ENCODE data around the gene ITCH. TPM values are rescaled to one million over a fixed set of nuclear protein-coding genes. Genes with fewer than 3 reads are reported as not detected.

ITCH gene
- total RNA-seq, 2 experiments from 2014 or later: 44.2 to 47.0 TPM

DNA sequence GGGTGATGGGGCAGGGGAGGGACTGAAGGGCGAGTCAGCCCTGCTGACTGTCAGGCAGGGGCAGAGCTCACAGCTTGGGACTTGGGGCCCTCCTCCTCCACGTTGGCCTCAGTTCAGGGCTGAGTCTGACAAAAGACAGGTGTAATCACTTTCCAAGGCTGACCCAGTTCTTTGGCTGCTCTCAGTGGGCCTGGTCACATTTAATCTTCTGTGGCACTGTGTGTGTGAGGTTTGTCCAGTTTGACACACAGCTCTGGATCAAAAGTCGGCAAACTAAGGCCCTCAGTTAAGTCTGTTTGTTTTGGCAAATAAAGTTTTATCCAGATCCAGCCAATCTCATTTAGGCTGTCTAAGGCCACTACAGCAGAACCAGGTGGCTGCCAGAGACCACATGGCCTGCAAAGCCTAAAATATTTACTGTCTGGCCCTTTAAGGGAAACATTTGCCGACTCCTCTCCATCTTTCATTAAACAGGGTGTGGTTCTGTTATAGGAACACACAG is 190.3 kb downstream of the ITCH start:
- Mint-ChIP-seq H3K4me1 (ENCODE audit: low read depth) (peaks cover 13% of the 10 kb centered on the region), H3K27me3 (no peaks in the 10 kb centered on the region), H3K4me3 (no peak overlapping the region), H3K9me3 (no peaks in the 10 kb centered on the region), H3K27ac (no peak overlapping the region), H3K36me3 (ENCODE audit: low read depth) (no peaks in the 10 kb centered on the region)
- ATAC-seq (ENCODE audit: poor library complexity) (no peak), DNase-seq (no peak)
- no peaks in the 10 kb centered on the region for H3K9me3 ChIP-seq (ENCODE audit: control insufficient read depth in 1 of 2, insufficient read depth in 1 of 2, low read length in 2 of 2)
- ChIA-PET CTCF (no interaction called here), POLR2A (no interaction called here)
- no peaks in the 10 kb centered on the region for H3K27me3 ChIP-seq (ENCODE audit: control insufficient read depth in 1 of 2, insufficient read depth in 2 of 2, low read length in 2 of 2)
- intact Hi-C loops (cut with DNase I, micrococcal nuclease): no loop called here
- H3K36me3 ChIP-seq (ENCODE audit: insufficient read depth, low read length): no peaks in the 10 kb centered on the region
- H3K27ac ChIP-seq (ENCODE audit: low read depth in 1 of 2, low read length in 2 of 2): no peak overlapping the region
- TF ChIP-seq, protein P1, sequence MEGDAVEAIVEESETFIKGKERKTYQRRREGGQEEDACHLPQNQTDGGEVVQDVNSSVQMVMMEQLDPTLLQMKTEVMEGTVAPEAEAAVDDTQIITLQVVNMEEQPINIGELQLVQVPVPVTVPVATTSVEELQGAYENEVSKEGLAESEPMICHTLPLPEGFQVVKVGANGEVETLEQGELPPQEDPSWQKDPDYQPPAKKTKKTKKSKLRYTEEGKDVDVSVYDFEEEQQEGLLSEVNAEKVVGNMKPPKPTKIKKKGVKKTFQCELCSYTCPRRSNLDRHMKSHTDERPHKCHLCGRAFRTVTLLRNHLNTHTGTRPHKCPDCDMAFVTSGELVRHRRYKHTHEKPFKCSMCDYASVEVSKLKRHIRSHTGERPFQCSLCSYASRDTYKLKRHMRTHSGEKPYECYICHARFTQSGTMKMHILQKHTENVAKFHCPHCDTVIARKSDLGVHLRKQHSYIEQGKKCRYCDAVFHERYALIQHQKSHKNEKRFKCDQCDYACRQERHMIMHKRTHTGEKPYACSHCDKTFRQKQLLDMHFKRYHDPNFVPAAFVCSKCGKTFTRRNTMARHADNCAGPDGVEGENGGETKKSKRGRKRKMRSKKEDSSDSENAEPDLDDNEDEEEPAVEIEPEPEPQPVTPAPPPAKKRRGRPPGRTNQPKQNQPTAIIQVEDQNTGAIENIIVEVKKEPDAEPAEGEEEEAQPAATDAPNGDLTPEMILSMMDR (IDR thresholded peaks at IDR 0.05): no peak
- H3K4me3 ChIP-seq (ENCODE audit: low read length): no peak overlapping the region
- peaks cover 8% of the 10 kb centered on the region for H3K4me1 ChIP-seq (ENCODE audit: insufficient read depth, low read length)

DNA sequence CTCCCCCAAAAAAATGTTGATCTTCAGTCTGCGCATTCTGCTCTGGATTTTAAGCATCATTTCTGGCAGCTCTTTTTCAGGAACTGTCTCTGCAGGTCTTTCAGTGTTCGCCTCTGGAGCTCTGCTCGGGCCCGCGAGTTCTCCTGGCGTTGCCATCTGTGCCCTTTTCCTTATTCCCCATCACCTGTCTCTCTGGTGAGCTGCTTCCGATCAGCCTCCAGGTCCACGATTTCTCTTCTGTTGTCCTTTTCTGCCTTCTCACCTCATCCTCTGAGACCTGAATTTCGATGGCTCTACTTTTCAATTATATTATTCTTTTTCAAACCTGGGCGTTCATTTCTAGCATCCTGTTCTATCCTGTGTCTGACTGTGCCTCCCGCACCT is 194.9 kb downstream of the ITCH start:
- intact Hi-C loops (cut with DNase I, micrococcal nuclease): loop anchor here (1.0 to 5.0 kb wide), 4 partner anchors 144 to 1066 kb away; partner anchors contain the start of genes AHCY (in 1 of the 2), CBFA2T2 (in 1 of the 2) and TP53INP2 (in 1 of the 2)
- H3K4me1 Mint-ChIP-seq (ENCODE audit: low read depth): peaks cover 14% of the 10 kb centered on the region
- no peaks in the 10 kb centered on the region for H3K9me3 ChIP-seq (ENCODE audit: control insufficient read depth in 1 of 2, insufficient read depth in 1 of 2, low read length in 2 of 2)
- H3K4me1 ChIP-seq (ENCODE audit: insufficient read depth, low read length): peaks cover 11% of the 10 kb centered on the region
- no peak for DNase-seq
- ChIA-PET CTCF (interaction anchor here (1.0 to 1.7 kb wide), 2 partner anchors 20 to 245 kb away, joined by 4 to 5 read pairs; no protein-coding TSS in a partner anchor), POLR2A (interaction anchor here (0.8 to 2.1 kb wide), 5 partner anchors 10 to 255 kb away, joined by 3 to 17 read pairs (median 3); partner anchors contain the start of genes DYNLRB1 and PIGU)
- H3K4me3 Mint-ChIP-seq: peak overlapping the region; percentile 79
- ATAC-seq (ENCODE audit: poor library complexity): no peak
- H3K27me3 Mint-ChIP-seq: no peaks in the 10 kb centered on the region
- H3K4me3 ChIP-seq (ENCODE audit: low read length): peak overlapping the region; percentile 82
- peak overlapping the region; percentile 87 to 94 for H3K27ac ChIP-seq (ENCODE audit: low read depth in 1 of 2, low read length in 2 of 2)
- no peaks in the 10 kb centered on the region for H3K27me3 ChIP-seq (ENCODE audit: control insufficient read depth in 1 of 2, insufficient read depth in 2 of 2, low read length in 2 of 2)
- TF ChIP-seq, protein P1 (IDR thresholded peaks at IDR 0.05): no peak
- H3K27ac Mint-ChIP-seq: peak overlapping the region; percentile 85
- H3K36me3 ChIP-seq (ENCODE audit: insufficient read depth, low read length): no peaks in the 10 kb centered on the region
- H3K9me3 Mint-ChIP-seq: no peaks in the 10 kb centered on the region
- no peaks in the 10 kb centered on the region for H3K36me3 Mint-ChIP-seq (ENCODE audit: low read depth)

DNA sequence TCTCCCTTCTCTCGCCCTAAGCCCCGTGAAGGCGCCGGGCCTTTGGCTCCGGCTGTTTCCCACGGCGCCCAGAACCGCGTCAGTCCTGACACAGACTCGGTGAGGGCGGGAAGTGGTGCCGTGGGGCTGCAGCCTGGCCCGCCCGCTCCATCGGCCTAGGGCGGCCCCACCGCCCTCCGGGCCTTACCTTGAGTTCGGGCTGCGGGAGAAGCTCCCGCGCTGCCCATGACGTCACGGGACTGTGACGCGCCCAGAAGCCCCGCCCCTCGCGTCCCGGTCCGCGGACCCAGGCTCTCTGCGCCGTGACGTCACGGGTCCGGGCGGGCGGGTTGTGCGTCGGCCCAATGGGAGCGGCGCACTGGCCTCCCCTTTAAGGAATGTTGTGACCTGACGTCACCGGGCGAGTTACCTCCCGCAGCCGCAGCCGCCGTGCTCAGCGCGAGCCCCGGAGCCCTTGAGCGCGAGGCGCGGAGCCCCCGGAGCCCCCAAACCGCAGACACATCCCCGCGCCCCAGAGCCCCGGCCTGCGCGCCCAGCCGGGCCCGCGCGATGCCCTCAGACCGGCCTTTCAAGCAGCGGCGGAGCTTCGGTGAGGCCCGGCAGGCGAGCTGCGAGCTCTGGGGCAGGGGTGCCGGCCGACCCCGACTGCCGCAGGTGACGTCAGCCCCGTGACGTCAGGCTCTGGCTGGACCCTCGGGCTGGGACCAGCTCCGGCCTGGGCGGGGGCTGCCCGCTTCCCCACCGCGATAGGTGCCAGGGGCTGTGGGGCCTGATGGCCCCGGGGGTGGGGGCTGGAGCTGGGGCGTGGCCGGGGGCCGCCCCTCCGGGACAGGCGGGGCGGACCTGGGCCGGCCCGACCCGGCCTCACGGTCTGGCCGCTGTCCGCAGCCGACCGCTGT is 195.5 kb downstream of the ITCH start, which contains the start of gene MAP1LC3A:
Gene MAP1LC3A (plus strand): TSS at position 399 of the 899 bp plus-strand sequence. CDS start 151 bp downstream, at position 550.
- H3K9me3 Mint-ChIP-seq: no peaks in the 10 kb centered on the region
- no peaks in the 10 kb centered on the region for H3K36me3 Mint-ChIP-seq (ENCODE audit: low read depth)
- H3K27ac Mint-ChIP-seq: peak within 1 kb of the TSS; percentile 90
- TF ChIP-seq, protein P1 (IDR thresholded peaks at IDR 0.05): no peak
- ATAC-seq (ENCODE audit: poor library complexity) (peak; percentile 81), DNase-seq (peak; percentile 71 to 98 (median 92))
- peak within 1 kb of the TSS; percentile 82 for H3K4me3 ChIP-seq (ENCODE audit: low read length)
- intact Hi-C loops (cut with DNase I, micrococcal nuclease): loop anchor here (1.0 to 5.0 kb wide), 4 partner anchors 144 to 1066 kb away; partner anchors contain the start of genes AHCY (in 1 of the 2), CBFA2T2 (in 1 of the 2) and TP53INP2 (in 1 of the 2)
- ChIA-PET CTCF (interaction anchor here (1.0 to 1.7 kb wide), 2 partner anchors 20 to 246 kb away, joined by 4 to 5 read pairs; no protein-coding TSS in a partner anchor), POLR2A (interaction anchor here (0.6 to 2.1 kb wide), 6 partner anchors 8 to 195 kb away, joined by 3 to 17 read pairs (median 3); partner anchors contain the start of genes DYNLRB1, ITCH and PIGU)
- H3K4me3 Mint-ChIP-seq: peak within 1 kb of the TSS; percentile 84
- no peaks in the 10 kb centered on the region for H3K9me3 ChIP-seq (ENCODE audit: control insufficient read depth in 1 of 2, insufficient read depth in 1 of 2, low read length in 2 of 2)
- peaks cover 14% of the 10 kb centered on the region for H3K4me1 Mint-ChIP-seq (ENCODE audit: low read depth)
- H3K27me3 ChIP-seq (ENCODE audit: control insufficient read depth in 1 of 2, insufficient read depth in 2 of 2, low read length in 2 of 2): no peaks in the 10 kb centered on the region
- no peaks in the 10 kb centered on the region for H3K27me3 Mint-ChIP-seq
- H3K27ac ChIP-seq (ENCODE audit: low read depth in 1 of 2, low read length in 2 of 2): peak within 1 kb of the TSS; percentile 87 to 94
- H3K36me3 ChIP-seq (ENCODE audit: insufficient read depth, low read length): no peaks in the 10 kb centered on the region
- peaks cover 11% of the 10 kb centered on the region for H3K4me1 ChIP-seq (ENCODE audit: insufficient read depth, low read length)
